OCI-LY1 (cell line): ENCODE data around the gene AIFM1.

Experiments
- H2AFZ ChIP-seq: fragments of 200-600 bp; sonication (generic), shearing (Covaris generic); 2 replicates; pipeline ENCODE4 v1.6.0; 2014; ENCODE audit warnings: antibody characterized with exemption, mild to moderate bottlenecking, low read length
- H3F3A ChIP-seq: fragments of 200-600 bp; sonication (generic), shearing (Covaris generic); 2 replicates; pipeline ENCODE4 v1.6.0; 2014; ENCODE audit warnings: mild to moderate bottlenecking, antibody characterized with exemption, low read length, moderate library complexity; ENCODE audit not compliant: insufficient read depth
- H3K27ac ChIP-seq: fragments of 200-600 bp; sonication (generic); 2 replicates; pipeline ENCODE4 v1.5.1; 2014; ENCODE audit warnings: low read length, mixed run types, mild to moderate bottlenecking, low read depth; ENCODE audit not compliant: poor library complexity, severe bottlenecking
- H3K27me3 ChIP-seq: fragments of 200-600 bp; sonication (generic); 2 replicates; pipeline ENCODE4 v1.6.0; 2014; ENCODE audit warnings: antibody characterized with exemption, mild to moderate bottlenecking, low read length, moderate library complexity; ENCODE audit not compliant: insufficient read depth
- H3K36me3 ChIP-seq: fragments of 200-600 bp; sonication (generic); 2 replicates; pipeline ENCODE4 v1.6.1; 2014; ENCODE audit warnings: mild to moderate bottlenecking, antibody characterized with exemption, low read length, moderate library complexity, mixed read lengths; ENCODE audit not compliant: insufficient read depth
- H3K4me1 ChIP-seq: fragments of 200-600 bp; sonication (generic); 2 replicates; pipeline ENCODE4 v1.5.1; 2014; ENCODE audit warnings: mild to moderate bottlenecking, low read length, moderate library complexity; ENCODE audit not compliant: insufficient read depth, severe bottlenecking
- H3K4me2 ChIP-seq: fragments of 200-600 bp; sonication (generic), shearing (Covaris generic); 2 replicates; pipeline ENCODE4 v1.6.1; 2014; ENCODE audit warnings: low read length
- H3K4me3 ChIP-seq: fragments of 200-600 bp; sonication (generic); 2 replicates; pipeline ENCODE4 v1.5.1; 2014; ENCODE audit warnings: low read length, low read depth, mild to moderate bottlenecking, mixed read lengths; ENCODE audit not compliant: poor library complexity, severe bottlenecking
- H3K79me2 ChIP-seq: fragments of 200-600 bp; shearing (Covaris generic); 2 replicates; pipeline ENCODE4 v1.6.1; 2016; ENCODE audit warnings: mixed run types, low read length, mixed read lengths; ENCODE audit not compliant: insufficient read depth
- H3K9ac ChIP-seq: fragments of 200-600 bp; sonication (generic), shearing (Covaris generic); 2 replicates; pipeline ENCODE4 v1.6.1; 2014; ENCODE audit warnings: mild to moderate bottlenecking, low read length, mixed read lengths
- H3K9me2 ChIP-seq: fragments of 200-600 bp; sonication (generic), shearing (Covaris generic); 2 replicates; pipeline ENCODE4 v1.6.1; 2014; ENCODE audit warnings: low read depth, mild to moderate bottlenecking, low read length, mixed read lengths
- H3K9me3 ChIP-seq: fragments of 200-600 bp; shearing (Covaris generic); 2 replicates; pipeline ENCODE4 v1.6.1; 2014; ENCODE audit warnings: low read length, mixed read lengths
- H4K20me1 ChIP-seq: fragments of 200-600 bp; sonication (generic), shearing (Covaris generic); 2 replicates; pipeline ENCODE4 v1.6.0; 2016; ENCODE audit warnings: mild to moderate bottlenecking, low read length; ENCODE audit not compliant: insufficient read depth
- EZH2 ChIP-seq: fragments of 200-600 bp; sonication (generic), shearing (Covaris generic); IDR thresholded peaks from 2 replicates; pipeline ENCODE4 v1.8.0; 2017; ENCODE audit warnings: borderline replicate concordance, mixed run types, mild to moderate bottlenecking, antibody characterized with exemption, low read length, moderate library complexity, mixed read lengths
- TF ChIP-seq, protein P1 (sequence below): fragments of 200-600 bp; sonication (generic), shearing (Covaris generic); IDR thresholded peaks from 2 replicates; pipeline ENCODE4 v1.5.1; 2017; ENCODE audit warnings: mild to moderate bottlenecking, antibody characterized with exemption, low read length, moderate library complexity, mixed read lengths

Gene AIFM1

DNA sequence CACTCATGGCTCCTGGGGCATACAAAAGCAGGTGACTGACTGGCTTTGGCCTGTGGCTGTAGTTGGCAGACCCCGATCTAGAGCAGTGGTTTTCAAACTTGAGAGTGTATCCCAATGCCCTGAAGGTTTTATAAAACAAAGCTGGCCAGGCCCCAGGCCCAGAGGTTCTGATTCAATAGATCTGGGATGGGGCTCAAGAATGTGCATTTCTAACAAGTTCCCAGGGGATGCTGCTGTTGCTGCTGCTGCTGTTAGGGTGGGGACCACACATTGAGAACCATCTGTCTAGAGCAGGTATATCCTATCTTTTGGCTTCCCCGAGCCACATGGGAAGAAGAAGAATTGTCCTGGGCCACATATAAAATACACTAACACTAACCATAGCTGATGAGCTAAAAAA is 7.3 kb downstream of the AIFM1 start:
- Histone ChIP-seq H3K9me2 (no peaks in the 10 kb centered on the region), H3K79me2 (peaks cover 19% of the 10 kb centered on the region), H3F3A (no peaks in the 10 kb centered on the region), H3K9ac (no peak overlapping the region), H3K9me3 (no peaks in the 10 kb centered on the region), H3K4me1 (peaks cover 28% of the 10 kb centered on the region), H3K4me3 (no peak overlapping the region), H2AFZ (no peak overlapping the region), H3K27ac (no peak overlapping the region), H4K20me1 (no peaks in the 10 kb centered on the region), H3K27me3 (no peaks in the 10 kb centered on the region), H3K4me2 (no peak overlapping the region), H3K36me3 (peaks cover 26% of the 10 kb centered on the region)
- TF ChIP-seq EZH2 = no peak
- TF ChIP-seq, protein P1, sequence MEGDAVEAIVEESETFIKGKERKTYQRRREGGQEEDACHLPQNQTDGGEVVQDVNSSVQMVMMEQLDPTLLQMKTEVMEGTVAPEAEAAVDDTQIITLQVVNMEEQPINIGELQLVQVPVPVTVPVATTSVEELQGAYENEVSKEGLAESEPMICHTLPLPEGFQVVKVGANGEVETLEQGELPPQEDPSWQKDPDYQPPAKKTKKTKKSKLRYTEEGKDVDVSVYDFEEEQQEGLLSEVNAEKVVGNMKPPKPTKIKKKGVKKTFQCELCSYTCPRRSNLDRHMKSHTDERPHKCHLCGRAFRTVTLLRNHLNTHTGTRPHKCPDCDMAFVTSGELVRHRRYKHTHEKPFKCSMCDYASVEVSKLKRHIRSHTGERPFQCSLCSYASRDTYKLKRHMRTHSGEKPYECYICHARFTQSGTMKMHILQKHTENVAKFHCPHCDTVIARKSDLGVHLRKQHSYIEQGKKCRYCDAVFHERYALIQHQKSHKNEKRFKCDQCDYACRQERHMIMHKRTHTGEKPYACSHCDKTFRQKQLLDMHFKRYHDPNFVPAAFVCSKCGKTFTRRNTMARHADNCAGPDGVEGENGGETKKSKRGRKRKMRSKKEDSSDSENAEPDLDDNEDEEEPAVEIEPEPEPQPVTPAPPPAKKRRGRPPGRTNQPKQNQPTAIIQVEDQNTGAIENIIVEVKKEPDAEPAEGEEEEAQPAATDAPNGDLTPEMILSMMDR = no peak

DNA sequence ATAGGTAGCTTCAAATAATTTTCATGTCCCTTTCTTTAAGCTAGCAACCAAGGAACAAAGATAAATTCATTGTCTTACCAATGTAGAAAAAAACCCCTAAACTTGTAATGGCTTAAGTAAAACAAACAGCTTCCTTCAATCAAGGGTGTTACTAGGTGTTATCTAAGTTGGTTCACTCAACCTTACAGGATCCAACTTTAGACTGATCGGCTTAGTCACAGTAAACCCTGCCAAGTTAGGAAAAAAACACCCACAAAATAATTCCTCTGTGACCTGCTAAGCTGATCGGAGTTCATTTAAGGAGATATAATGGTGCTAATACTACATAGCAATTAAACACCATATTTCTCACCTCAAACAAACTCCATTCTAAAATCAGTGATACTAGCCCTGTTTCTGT is 10.1 kb downstream of the AIFM1 start:
- TF ChIP-seq, protein P1 = no peak
- no peak for TF ChIP-seq EZH2
- peaks cover 6% of the 10 kb centered on the region; the same call in 1 of the 2 replicates for H3K79me2 ChIP-seq
- no peaks in the 10 kb centered on the region for H3F3A ChIP-seq
- no peak overlapping the region for H3K27ac ChIP-seq
- H3K4me1 ChIP-seq = peaks cover 15% of the 10 kb centered on the region
- H2AFZ ChIP-seq = no peak overlapping the region
- no peak overlapping the region for H3K4me2 ChIP-seq
- H3K9me2 ChIP-seq = no peaks in the 10 kb centered on the region
- no peaks in the 10 kb centered on the region for H3K9me3 ChIP-seq
- no peak overlapping the region for H3K4me3 ChIP-seq
- peaks cover 26% of the 10 kb centered on the region for H3K36me3 ChIP-seq
- no peak overlapping the region for H3K9ac ChIP-seq
- no peaks in the 10 kb centered on the region for H3K27me3 ChIP-seq
- H4K20me1 ChIP-seq = no peaks in the 10 kb centered on the region

DNA sequence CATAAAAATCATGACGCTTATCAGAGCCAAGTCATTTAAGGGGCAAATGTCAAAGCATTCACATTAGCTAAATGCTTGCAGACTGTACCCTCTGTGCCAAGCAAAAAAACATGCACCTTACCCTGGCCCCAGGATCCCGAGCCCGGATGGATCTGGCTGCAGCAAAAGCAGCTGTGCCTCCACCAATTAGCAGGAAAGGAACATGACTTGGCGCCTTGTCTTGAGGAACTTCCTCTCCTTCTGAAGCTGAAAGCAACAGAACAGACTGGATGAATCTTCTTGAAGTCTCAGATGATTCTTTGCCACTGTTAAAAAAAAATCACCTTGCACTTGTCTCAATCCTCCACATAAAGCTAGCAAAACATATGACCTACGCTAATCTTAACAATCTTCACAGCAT is 18.0 kb downstream of the AIFM1 start:
- Histone ChIP-seq H3K27me3 (no peaks in the 10 kb centered on the region), H3K4me1 (no peaks in the 10 kb centered on the region), H2AFZ (no peak overlapping the region), H3K4me3 (no peak overlapping the region), H3K36me3 (peaks cover 50% of the 10 kb centered on the region), H3K79me2 (no peaks in the 10 kb centered on the region), H3F3A (no peaks in the 10 kb centered on the region), H3K9me3 (no peaks in the 10 kb centered on the region), H3K9ac (no peak overlapping the region), H3K27ac (no peak overlapping the region), H4K20me1 (no peaks in the 10 kb centered on the region), H3K9me2 (no peaks in the 10 kb centered on the region), H3K4me2 (no peak overlapping the region)
- no peak for TF ChIP-seq EZH2
- TF ChIP-seq, protein P1 = no peak
